ENCODE measurements around the gene USP54. TPM values are rescaled to one million over a fixed set of nuclear protein-coding genes. Genes with fewer than 3 reads are reported as not detected.
A peak's percentile ranks its signal among the peaks of the same experiment; 100 is the strongest.
"Not testable (repeated sequence)": the region's sequence is repeated elsewhere in the genome, so short reads cannot be mapped to it uniquely, and the experiment has no call there.

Gene USP54
- 10 to 100 TPM; 28.3 to 39.4 (median 37.6) TPM for polyA plus RNA-seq (ENCODE audit: insufficient read length in 4 of 4)

GRCh38 chr10:73590881-73591799, at the start of gene USP54:
Gene USP54, minus strand, starts transcription at chr10:73591342. Its CDS starts 15,684 bp downstream, at chr10:73575658.
- DNase-seq (ENCODE audit: low read depth in 4 of 4, low spot score in 3 of 4) = no peak

GRCh38 chr10:73639286-73639685, 48.1 kb upstream of the USP54 start:
- DNase-seq (ENCODE audit: low read depth in 4 of 4, low spot score in 3 of 4) = no peak

GRCh38 chr10:73635781-73636180, 44.6 kb upstream of the USP54 start:
- no peak for DNase-seq (ENCODE audit: low read depth in 4 of 4, low spot score in 3 of 4)

GRCh38 chr10:73634421-73634820, 43.3 kb upstream of the USP54 start:
- no peak for DNase-seq (ENCODE audit: low read depth in 4 of 4, low spot score in 3 of 4)

- no peak for DNase-seq (ENCODE audit: low read depth in 4 of 4, low spot score in 3 of 4)
Measured at GRCh38 chr10:73629165-73629564, 38.0 kb upstream of the USP54 start.

GRCh38 chr10:73628405-73628804, 37.3 kb upstream of the USP54 start:
- no peak for DNase-seq (ENCODE audit: low read depth in 4 of 4, low spot score in 3 of 4)

GRCh38 chr10:73627300-73627699, 36.2 kb upstream of the USP54 start:
- no peak for DNase-seq (ENCODE audit: low read depth in 4 of 4, low spot score in 3 of 4)

- peak; percentile 95 to 98 (median 98) for DNase-seq (ENCODE audit: low read depth in 4 of 4, low spot score in 3 of 4)
Measured at GRCh38 chr10:73625884-73626752, 35.0 kb upstream of the USP54 start.

GRCh38 chr10:73625004-73625883, 34.1 kb upstream of the USP54 start:
- DNase-seq (ENCODE audit: low read depth in 4 of 4, low spot score in 3 of 4) = peak in 1 of 4 donors; percentile 46

- no peak for DNase-seq (ENCODE audit: low read depth in 4 of 4, low spot score in 3 of 4)
Measured at GRCh38 chr10:73623056-73623455, 31.9 kb upstream of the USP54 start.

- DNase-seq (ENCODE audit: low read depth in 4 of 4, low spot score in 3 of 4) = not testable (repeated sequence)
Measured at GRCh38 chr10:73620974-73621373, 29.8 kb upstream of the USP54 start.

GRCh38 chr10:73617143-73617542, 26.0 kb upstream of the USP54 start:
- DNase-seq (ENCODE audit: low read depth in 4 of 4, low spot score in 3 of 4) = not testable (repeated sequence)

GRCh38 chr10:73614720-73615119, 23.6 kb upstream of the USP54 start:
- DNase-seq (ENCODE audit: low read depth in 4 of 4, low spot score in 3 of 4) = no peak

- DNase-seq (ENCODE audit: low read depth in 4 of 4, low spot score in 3 of 4) = no peak
Measured at GRCh38 chr10:73609116-73609515, 18.0 kb upstream of the USP54 start.

GRCh38 chr10:73601486-73601921, 10.4 kb upstream of the USP54 start:
- DNase-seq (ENCODE audit: low read depth in 4 of 4, low spot score in 3 of 4) = no peak

GRCh38 chr10:73597346-73597745, 6.2 kb upstream of the USP54 start:
- DNase-seq (ENCODE audit: low read depth in 4 of 4, low spot score in 3 of 4) = no peak

- no peak for DNase-seq (ENCODE audit: low read depth in 4 of 4, low spot score in 3 of 4)
Measured at GRCh38 chr10:73593812-73594211, 2.7 kb upstream of the USP54 start.

- DNase-seq (ENCODE audit: low read depth in 4 of 4, low spot score in 3 of 4) = no peak
Measured at GRCh38 chr10:73593110-73593509, 2.0 kb upstream of the USP54 start.

- peak in 3 of 4 donors; percentile 44 to 75 (median 61) for DNase-seq (ENCODE audit: low read depth in 4 of 4, low spot score in 3 of 4)
Measured at GRCh38 chr10:73591935-73592699, 975 bp upstream of the USP54 start.
